ENCODE results near the gene DYTN.

DNA sequence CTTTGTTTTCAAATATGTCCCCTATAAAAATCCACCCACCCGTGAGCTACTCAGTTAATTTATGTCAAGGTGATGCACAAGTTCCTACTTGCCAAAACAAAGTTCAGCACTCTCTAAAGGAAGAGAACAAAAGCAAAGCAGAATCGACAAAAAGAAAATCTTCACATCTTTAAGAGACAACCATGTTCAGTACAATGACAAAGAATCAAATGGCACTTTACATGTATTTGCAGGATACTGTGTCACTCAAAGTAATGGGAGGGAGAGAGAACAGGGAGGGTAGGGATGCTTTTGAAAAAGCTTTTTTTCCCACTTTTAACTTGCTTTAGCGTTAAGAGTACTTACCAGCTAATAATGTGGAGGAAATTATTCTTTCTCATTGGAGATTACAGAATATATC is 115.0 kb downstream of the DYTN start:
- TF ChIP-seq, protein P1, sequence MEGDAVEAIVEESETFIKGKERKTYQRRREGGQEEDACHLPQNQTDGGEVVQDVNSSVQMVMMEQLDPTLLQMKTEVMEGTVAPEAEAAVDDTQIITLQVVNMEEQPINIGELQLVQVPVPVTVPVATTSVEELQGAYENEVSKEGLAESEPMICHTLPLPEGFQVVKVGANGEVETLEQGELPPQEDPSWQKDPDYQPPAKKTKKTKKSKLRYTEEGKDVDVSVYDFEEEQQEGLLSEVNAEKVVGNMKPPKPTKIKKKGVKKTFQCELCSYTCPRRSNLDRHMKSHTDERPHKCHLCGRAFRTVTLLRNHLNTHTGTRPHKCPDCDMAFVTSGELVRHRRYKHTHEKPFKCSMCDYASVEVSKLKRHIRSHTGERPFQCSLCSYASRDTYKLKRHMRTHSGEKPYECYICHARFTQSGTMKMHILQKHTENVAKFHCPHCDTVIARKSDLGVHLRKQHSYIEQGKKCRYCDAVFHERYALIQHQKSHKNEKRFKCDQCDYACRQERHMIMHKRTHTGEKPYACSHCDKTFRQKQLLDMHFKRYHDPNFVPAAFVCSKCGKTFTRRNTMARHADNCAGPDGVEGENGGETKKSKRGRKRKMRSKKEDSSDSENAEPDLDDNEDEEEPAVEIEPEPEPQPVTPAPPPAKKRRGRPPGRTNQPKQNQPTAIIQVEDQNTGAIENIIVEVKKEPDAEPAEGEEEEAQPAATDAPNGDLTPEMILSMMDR (IDR thresholded peaks at IDR 0.05), result no peak
- TF ChIP-seq EP300 (IDR thresholded peaks at IDR 0.05), result no peak
